Stimulated activated CD8-positive, alpha-beta memory T cell treated with anti-CD3 and anti-CD28 coated beads, Interleukin-2, amount 100 ng/mL, for 1 hour (primary cell): ENCODE results near the gene TPRG1L.
"Not testable (repeated sequence)": the region's sequence is repeated elsewhere in the genome, so short reads cannot be mapped to it uniquely, and the experiment has no call there.

Source experiments
- DNase-seq, 2 donors: peaks; one replicate each; pipeline ENCODE4 v3.0.0-alpha.2; 2020; ENCODE audit warnings: low read depth in 2 of 2

TPRG1L gene

GRCh38 chr1:3609016-3609768 lies 15.6 kb upstream of the TPRG1L start:
- DNase-seq = no peak

DNA sequence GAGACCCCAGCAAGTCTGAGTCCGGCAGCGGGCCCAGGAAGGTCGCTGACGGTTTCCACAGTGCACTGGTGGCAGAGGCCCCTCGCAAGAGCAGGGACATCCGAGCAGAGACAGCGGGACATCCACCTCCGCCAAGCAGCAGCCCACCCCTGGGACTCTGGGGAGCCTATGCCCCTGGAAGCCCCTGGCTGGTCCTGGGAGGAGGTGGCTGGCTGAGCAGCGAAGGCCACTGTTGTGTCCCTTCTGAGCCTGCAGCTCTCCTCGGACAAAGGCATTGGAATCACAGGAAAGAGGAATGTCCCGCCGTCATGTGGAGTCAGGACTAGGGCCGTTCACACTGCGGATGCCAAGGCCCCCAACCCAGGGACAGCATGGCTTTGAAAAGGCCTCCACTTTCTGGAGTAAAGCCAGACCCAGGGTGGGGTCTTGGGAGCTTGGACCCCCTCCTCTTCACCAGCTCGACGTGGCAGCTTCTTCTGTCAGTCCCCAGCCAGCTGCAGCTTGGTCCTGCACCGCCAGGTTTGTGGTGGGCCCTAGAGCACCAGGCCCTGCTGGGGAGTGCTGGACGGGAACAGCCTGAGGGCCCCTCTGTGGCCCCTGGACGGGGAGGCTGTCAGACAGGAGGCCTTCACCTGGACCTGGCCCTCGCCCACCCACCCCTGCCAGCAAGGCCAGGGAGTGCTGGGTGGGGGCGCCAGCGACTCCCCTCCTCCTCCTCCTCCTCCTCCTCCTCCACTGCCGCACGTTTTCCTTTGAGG lies 14.9 kb upstream of the TPRG1L start:
- DNase-seq = no peak

- no peak for DNase-seq
Measured at GRCh38 chr1:3610527-3611169, 14.2 kb upstream of the TPRG1L start.

GRCh38 chr1:3611170-3612019 lies 13.4 kb upstream of the TPRG1L start, which contains the start of gene MEGF6:
Gene MEGF6, minus strand, starts transcription at chr1:3611508. Its CDS starts 240 bp downstream, at chr1:3611268.
- peak; percentile 33 to 47 for DNase-seq

- DNase-seq = no peak
Measured at GRCh38 chr1:3612123-3612522, 12.7 kb upstream of the TPRG1L start.

DNA sequence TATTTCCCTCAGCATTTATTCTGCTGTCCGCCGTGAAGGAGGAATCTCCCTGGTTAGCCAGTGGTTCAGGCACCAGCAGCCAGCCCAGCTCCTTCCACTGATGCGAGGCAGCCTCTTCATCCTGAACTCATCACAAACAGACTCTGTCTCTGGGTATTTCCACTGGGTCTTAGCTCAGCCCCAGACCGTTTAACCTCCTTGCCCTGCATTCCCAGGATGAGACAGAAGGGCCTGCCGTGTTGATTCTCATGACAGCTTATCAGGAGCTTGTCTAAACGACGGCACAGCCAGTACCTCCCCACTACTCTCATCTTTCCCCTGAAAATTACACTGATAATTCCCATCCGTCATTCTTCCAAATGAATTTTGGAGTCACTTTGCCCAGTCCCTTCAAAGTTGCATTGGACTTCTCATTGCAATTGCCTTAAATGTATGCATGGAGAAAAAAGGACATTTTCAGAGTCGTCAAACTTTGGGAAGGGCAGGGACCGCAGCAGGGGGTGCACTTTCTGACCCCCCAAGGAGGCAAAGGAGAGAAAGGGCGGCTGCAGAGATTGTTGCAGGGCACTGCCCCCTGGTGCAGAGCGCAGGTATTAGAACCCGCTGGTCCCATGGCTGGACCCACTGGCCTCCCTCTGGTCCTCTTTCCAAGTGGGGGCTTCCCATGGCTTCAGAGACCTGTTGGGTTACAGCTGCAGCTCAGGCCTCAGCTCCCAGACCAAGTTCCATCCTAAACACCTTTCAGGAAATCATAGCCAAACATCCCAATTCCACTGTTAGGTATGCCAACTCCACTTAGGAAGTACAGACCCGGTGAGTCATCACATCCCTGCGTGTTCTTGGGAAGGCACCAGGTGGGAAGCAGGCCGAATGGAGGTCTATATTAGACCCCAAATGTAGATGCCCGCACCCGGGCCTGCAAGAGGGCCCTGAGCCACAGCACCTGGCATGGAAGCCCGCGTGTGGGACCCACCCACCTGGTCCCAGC lies 9.8 kb upstream of the TPRG1L start:
- DNase-seq = no peak

- no peak for DNase-seq
Measured at GRCh38 chr1:3616861-3617260, 8.0 kb upstream of the TPRG1L start.

DNA sequence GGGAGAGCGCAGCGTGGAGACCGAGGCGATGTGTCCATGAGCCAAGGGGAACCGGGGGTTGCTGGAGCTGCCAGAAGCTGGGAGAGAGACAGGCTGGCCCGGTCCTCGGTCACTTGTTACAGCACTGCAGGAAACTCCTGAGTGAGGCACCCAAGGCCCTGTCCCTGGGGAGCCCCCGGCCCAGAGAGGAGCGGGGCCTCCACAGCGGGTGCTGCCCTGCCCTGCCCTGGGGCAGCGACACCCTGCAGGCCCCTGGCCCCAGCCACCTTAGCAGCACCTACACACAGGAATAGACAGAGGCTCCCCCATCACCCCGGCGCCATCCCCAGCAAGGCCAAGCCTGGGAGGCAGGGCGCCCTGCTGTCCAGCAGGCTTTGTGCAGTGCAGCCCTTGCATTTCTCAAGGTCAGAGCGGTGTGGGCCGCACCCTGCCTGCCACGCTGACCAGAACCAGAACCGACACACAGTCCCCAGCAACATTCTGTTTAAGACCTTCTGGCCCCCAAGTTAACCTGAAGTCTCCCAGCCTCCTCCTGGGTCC lies 6.9 kb upstream of the TPRG1L start:
- DNase-seq = no peak

DNA sequence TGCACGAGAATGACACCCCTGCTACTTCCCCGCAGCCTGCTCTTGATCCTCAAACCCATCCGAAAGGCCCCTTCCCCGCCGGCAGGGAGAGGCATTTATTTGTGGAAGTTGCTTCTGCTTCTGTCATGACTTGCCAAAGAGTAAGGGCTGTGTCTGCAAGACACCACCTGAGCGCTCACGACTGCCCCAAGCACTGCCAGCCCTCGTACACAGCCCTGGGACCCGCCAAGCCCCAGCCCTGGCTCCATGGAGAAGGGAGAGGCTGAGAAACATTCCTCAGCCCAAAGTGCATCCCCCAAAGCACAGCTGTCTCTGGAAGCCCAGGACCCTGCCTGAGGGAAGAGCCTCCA lies 6.3 kb upstream of the TPRG1L start:
- no peak for DNase-seq

DNA sequence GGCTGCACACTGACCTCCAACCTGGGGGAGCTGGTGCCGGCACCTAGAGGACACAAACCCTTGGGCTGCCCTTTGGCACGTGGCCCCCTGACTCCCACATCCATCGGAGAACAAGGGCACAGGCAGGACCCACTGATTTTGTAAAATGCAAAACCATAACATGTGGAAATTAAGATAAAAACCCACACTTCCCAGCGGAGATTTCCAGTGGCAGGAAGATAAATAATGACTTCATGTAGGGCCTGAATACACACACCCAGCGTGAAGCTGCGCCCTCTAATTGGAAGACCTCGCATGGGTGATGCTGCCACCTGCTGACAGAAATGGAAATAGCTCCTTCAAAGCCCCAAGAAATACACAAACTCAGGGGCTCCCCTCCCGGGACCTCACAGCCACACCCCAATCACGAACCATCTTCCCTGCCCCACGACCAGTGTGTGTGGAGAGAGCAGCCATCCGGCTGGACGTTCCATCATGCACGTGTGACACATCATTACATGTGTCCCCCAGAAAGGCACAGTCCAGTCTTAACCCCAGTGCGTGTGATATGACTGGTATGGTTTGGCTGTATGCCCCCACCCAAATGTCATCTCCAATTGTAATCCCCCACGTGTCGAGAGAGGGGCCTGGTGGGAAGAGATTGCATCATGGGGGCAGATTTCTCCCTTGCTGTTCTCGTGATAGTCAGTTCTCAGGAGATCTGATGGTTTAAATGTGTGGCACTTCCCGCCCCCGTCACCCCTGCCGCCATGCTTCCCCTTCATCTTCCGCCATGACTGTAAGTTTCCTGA lies 5.7 kb upstream of the TPRG1L start:
- peak; percentile 56 to 60 for DNase-seq

DNA sequence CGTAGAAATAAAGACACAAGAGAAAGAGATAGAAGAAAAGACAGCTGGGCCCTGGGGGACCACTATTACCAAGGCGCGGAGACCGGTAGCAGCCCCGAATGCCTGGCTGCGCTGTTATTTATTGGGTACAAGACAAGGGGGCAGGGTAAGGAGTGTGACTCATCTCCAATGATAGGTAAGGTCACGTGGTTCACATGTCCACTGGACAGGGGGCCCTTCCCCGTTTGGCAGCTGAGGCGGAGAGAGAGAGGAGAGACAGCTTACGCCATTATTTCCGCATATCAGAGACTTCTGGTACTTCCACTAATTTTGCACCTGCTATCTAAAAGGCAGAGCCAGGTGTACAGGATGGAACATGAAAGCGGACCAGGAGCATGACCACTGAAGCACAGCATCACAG lies 4.1 kb upstream of the TPRG1L start:
- no peak for DNase-seq

- DNase-seq = not testable (repeated sequence)
Measured at GRCh38 chr1:3621151-3621671, 3.6 kb upstream of the TPRG1L start.

DNA sequence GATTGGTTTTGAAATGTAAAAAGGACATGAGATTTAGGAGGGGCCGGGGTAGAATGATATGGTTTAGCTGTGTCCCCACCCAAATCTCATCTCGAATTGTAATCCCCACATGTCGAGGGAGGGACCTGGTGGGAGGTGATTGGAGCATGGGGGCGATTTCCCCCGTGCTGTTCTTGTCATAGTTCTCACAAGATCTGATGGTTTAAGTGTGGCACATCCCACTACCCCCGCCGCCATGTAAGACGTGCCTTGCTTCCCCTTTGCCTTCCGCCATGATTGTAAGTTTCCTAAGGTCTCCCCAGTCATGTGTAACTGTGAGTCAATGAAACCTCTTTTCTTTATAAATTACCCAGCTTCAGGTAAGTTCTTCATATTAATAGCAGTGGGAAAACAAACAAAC lies 2.7 kb upstream of the TPRG1L start:
- not testable (repeated sequence) for DNase-seq

- DNase-seq = no peak
Measured at GRCh38 chr1:3623441-3624199, 1.2 kb upstream of the TPRG1L start.

DNA sequence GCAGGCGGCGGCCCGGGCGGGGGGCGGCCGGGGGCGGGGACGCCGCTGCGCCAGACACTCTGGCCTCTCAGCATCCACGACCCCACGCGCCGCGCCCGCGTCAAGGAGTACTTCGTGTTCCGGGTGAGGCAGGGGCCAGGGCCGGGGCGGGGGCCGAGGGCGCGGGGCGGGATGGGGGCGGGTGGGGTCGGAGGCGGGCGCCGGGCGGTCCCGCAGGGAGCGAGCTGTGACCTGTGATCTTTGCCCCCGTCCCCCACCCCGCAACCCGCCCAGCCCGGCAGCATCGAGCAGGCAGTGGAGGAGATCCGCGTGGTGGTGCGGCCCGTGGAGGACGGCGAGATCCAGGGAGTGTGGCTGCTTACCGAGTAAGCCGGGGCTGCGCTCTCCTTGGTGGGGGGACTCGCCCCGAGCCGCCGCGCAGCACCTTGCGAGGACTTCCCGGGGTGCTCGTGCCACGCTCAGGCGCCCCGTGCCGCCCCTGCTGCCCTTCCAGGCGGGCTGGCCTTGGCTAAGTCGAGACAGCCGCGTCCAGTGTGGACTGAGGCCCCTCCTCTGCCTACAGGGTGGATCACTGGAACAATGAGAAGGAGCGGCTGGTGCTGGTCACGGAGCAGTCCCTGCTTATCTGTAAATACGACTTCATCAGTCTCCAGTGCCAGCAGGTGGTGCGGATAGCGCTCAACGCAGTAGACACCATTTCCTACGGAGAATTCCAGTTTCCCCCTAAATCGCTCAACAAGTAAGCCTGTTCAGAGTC lies 514 bp downstream of the TPRG1L start:
- no peak for DNase-seq

DNA sequence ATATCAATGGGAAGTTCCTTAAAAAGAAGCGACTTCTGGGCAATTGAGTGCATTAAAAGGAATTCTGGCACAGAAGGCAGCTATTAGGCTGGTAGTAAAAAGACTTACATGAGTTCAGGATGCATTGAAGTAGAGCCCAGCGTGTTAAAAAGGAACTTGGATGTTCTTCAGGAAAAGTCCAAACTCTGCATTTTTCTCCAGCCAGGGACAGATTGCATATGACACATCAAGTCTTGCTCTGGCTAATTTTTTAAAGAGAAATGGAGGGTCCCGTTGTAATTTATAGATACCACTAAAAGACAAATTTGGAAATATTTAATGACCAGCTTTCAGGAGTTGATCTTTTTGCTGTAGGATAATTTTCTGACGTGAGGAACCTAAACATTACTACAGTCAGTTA lies 1.2 kb downstream of the TPRG1L start:
- DNase-seq = no peak

DNA sequence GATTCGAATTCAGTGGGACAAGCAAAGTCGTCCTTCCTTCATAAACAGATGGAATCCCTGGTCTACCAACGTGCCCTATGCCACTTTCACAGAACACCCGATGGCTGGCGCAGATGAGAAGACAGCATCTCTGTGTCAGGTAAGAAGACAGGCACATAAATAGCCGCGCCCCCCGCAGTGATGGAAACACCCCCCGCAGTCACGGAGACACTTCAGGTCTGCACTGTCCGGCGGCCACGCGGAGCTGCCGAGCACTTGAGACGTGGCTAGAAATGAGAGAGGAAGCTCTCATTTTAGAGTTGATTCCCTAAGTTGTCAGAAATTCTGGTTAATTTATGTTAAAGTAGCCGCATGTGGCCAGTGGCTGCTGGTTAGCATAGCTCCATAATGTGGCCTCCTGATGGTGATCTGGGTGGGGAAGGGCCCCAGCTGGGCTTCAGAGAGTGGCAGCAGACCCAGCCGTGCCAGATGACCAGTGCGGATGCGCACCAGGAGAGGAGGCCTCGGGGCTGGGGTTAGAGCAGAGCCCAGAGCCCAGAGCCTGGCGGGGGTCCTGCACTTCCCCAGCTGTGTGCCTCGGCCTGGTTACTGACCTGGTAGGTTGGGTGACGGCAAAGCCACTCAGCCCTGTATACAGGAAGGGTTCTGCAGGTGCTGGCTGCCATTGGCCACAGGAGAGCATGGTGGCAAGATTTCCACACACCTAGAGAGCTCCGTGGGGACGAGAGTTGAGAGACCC lies 2.9 kb downstream of the TPRG1L start:
- DNase-seq = no peak
